Panc1 (cell line): ENCODE measurements around the gene C9orf43. TPM values are rescaled to one million over a fixed set of nuclear protein-coding genes. Genes with fewer than 3 reads are reported as not detected.
A peak's percentile ranks its signal among the peaks of the same experiment; 100 is the strongest.

Experiments used
- ATAC-seq: fragments of 200-7000 bp; cut with Tn5 transposase; 2 replicates; pipeline ENCODE4 v1.9.1; 2020; ENCODE audit warnings: mild to moderate bottlenecking, moderate library complexity
- BruUV-seq: library from RNA; stranded (reverse); fragments of 400-500 nt; replicated peaks from 2 replicates; lab custom pipeline; 2021; lab: Mats Ljungman, UMichigan
- CTCF ChIA-PET: fragments of 300-600 bp; sonication (Branson Sonifier 250); formaldehyde crosslinking; loops from one replicate; lab custom pipeline; 2022; ENCODE audit warnings: antibody characterized with exemption; lab: Charles Lee
- POLR2A ChIA-PET: fragments of 300-600 bp; sonication (Branson Sonifier 250); formaldehyde crosslinking; loops from one replicate; lab custom pipeline; 2022; ENCODE audit warnings: antibody characterized with exemption; lab: Charles Lee
- DNase-seq: peaks from one replicate; pipeline ENCODE4 v3.0.0-alpha.2; 2010; ENCODE audit warnings: low read depth, low spot score
- H3K27ac ChIP-seq: 2 replicates; pipeline ENCODE4 v1.5.1; 2011; ENCODE audit warnings: mild to moderate bottlenecking, low read length, inconsistent platforms
- H3K27me3 ChIP-seq: fragments of 200-500 bp; sonication (Bioruptor generic); 2 replicates; pipeline ENCODE4 v1.6.0; 2014; ENCODE audit warnings: low read length, inconsistent platforms; ENCODE audit not compliant: control insufficient read depth, insufficient read depth
- H3K36me3 ChIP-seq: fragments of 200-500 bp; sonication (Bioruptor generic); 2 replicates; pipeline ENCODE4 v1.5.1; 2014; ENCODE audit warnings: inconsistent platforms, mild to moderate bottlenecking, low read length, moderate library complexity; ENCODE audit not compliant: control insufficient read depth, insufficient read depth
- H3K4me1 ChIP-seq: 2 replicates; pipeline ENCODE4 v1.5.1; 2011; ENCODE audit warnings: inconsistent platforms, mild to moderate bottlenecking, low read length, moderate library complexity; ENCODE audit not compliant: control insufficient read depth, insufficient read depth
- H3K4me3 ChIP-seq, 2 experiments: 2 replicates each; pipeline ENCODE4 v1.5.1; 2011 to 2012; ENCODE audit warnings: low read depth in 2 of 2, low read length in 2 of 2, mild to moderate bottlenecking in 2 of 2, inconsistent platforms in 1 of 2, moderate library complexity in 1 of 2
- H3K9me3 ChIP-seq: fragments of 200-500 bp; sonication (Bioruptor generic); 2 replicates; pipeline ENCODE4 v1.5.1; 2014; ENCODE audit warnings: low read depth, mild to moderate bottlenecking, inconsistent platforms, low read length, moderate library complexity; ENCODE audit not compliant: control insufficient read depth, insufficient read depth
- POLR2AphosphoS5 ChIP-seq: IDR thresholded peaks from 2 replicates; pipeline ENCODE4 v1.6.1; 2012; ENCODE audit warnings: mild to moderate bottlenecking, low read depth, low read length, moderate library complexity
- SIN3A ChIP-seq: IDR thresholded peaks from 2 replicates; pipeline ENCODE4 v1.6.1; 2012; ENCODE audit warnings: low read depth, mild to moderate bottlenecking, low read length, moderate library complexity, borderline replicate concordance; ENCODE audit not compliant: insufficient read depth
- TCF7L2 ChIP-seq: IDR thresholded peaks from 2 replicates; pipeline ENCODE4 v1.6.1; 2011; ENCODE audit warnings: mild to moderate bottlenecking, low read depth, low read length, inconsistent platforms
- in situ Hi-C: cut with HindIII; loops from 2 replicates; pipeline ENCODE4 v1.10.0; 2016; ENCODE audit warnings: low sequenced_read_pairs, low pct_unique_long_range_greater_than_20kb
- intact Hi-C: fragments of 100-400 bp; cut with micrococcal nuclease; formaldehyde crosslinking; loops from one replicate; pipeline ENCODE4 v1.10.0; 2022; ENCODE audit not compliant: unreplicated experiment
- total RNA-seq: library from RNA; stranded (reverse); gene quantifications from one replicate; pipeline ENCODE4 v1.2.1, GENCODE V29; 2021; ENCODE audit not compliant: unreplicated experiment
- TF ChIP-seq, protein P1 (sequence below): fragments of 450-650 bp; IDR thresholded peaks from 2 replicates; pipeline ENCODE4 v1.5.1; 2017; ENCODE audit warnings: mild to moderate bottlenecking
- TF ChIP-seq, protein P2 (sequence below), 2 experiments: IDR thresholded peaks; 2 replicates each; pipeline ENCODE4 v1.6.1; 2011 to 2012; ENCODE audit warnings: low read depth in 2 of 2, control low read depth in 1 of 2, low read length in 1 of 2, mild to moderate bottlenecking in 1 of 2, moderate library complexity in 1 of 2; ENCODE audit not compliant: insufficient read depth in 1 of 2

C9orf43 gene
- total RNA-seq, 1 experiment from 2014 or later, result 1.2 TPM

DNA sequence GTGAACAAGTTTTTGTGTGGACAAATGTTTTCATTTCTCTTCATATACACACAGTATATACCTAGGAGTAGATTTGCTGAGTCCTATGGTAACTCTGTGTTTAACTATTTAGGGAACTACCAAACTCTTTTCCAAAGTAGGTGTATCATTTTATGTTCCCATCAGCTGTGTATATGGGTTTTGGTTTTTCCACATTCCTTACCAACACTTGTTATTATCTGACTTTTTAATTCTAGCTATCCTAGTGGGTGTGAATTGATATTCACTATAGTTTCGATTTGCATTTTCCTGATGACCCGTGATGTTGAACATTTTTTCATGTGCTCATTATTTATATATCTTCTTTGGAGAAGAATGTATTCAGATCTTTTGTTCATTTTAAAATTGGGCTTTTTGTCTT lies 56.6 kb downstream of the C9orf43 start:
- intact Hi-C loops (no loop called here), in situ Hi-C loops (no loop called here)
- DNase-seq, result no peak
- no peak for ATAC-seq
- POLR2A ChIA-PET, result interaction anchor here (0.6 kb wide), 1 partner anchor 17 kb away, joined by 10 read pairs; no protein-coding TSS in a partner anchor
- H3K36me3 ChIP-seq, result peaks cover 3% of the 10 kb centered on the region; the same call in 1 of the 2 replicates
- H3K27ac ChIP-seq, result no peak overlapping the region
- BruUV-seq, result no TSS peak
- no peaks in the 10 kb centered on the region for H3K27me3 ChIP-seq
- peaks cover 22% of the 10 kb centered on the region for H3K4me1 ChIP-seq
- H3K4me3 ChIP-seq, result no peak overlapping the region
- CTCF ChIA-PET, result no interaction called here
- TF ChIP-seq SIN3A, result no peak
- TF ChIP-seq, protein P1, sequence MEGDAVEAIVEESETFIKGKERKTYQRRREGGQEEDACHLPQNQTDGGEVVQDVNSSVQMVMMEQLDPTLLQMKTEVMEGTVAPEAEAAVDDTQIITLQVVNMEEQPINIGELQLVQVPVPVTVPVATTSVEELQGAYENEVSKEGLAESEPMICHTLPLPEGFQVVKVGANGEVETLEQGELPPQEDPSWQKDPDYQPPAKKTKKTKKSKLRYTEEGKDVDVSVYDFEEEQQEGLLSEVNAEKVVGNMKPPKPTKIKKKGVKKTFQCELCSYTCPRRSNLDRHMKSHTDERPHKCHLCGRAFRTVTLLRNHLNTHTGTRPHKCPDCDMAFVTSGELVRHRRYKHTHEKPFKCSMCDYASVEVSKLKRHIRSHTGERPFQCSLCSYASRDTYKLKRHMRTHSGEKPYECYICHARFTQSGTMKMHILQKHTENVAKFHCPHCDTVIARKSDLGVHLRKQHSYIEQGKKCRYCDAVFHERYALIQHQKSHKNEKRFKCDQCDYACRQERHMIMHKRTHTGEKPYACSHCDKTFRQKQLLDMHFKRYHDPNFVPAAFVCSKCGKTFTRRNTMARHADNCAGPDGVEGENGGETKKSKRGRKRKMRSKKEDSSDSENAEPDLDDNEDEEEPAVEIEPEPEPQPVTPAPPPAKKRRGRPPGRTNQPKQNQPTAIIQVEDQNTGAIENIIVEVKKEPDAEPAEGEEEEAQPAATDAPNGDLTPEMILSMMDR, result no peak
- TF ChIP-seq, protein P2, sequence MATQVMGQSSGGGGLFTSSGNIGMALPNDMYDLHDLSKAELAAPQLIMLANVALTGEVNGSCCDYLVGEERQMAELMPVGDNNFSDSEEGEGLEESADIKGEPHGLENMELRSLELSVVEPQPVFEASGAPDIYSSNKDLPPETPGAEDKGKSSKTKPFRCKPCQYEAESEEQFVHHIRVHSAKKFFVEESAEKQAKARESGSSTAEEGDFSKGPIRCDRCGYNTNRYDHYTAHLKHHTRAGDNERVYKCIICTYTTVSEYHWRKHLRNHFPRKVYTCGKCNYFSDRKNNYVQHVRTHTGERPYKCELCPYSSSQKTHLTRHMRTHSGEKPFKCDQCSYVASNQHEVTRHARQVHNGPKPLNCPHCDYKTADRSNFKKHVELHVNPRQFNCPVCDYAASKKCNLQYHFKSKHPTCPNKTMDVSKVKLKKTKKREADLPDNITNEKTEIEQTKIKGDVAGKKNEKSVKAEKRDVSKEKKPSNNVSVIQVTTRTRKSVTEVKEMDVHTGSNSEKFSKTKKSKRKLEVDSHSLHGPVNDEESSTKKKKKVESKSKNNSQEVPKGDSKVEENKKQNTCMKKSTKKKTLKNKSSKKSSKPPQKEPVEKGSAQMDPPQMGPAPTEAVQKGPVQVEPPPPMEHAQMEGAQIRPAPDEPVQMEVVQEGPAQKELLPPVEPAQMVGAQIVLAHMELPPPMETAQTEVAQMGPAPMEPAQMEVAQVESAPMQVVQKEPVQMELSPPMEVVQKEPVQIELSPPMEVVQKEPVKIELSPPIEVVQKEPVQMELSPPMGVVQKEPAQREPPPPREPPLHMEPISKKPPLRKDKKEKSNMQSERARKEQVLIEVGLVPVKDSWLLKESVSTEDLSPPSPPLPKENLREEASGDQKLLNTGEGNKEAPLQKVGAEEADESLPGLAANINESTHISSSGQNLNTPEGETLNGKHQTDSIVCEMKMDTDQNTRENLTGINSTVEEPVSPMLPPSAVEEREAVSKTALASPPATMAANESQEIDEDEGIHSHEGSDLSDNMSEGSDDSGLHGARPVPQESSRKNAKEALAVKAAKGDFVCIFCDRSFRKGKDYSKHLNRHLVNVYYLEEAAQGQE (IDR thresholded peaks at IDR 0.05; ENCODE audit: insufficient read depth in 1 of 2, low read depth in 2 of 2, low read length in 1 of 2), result no peak
- no peaks in the 10 kb centered on the region for H3K9me3 ChIP-seq

DNA sequence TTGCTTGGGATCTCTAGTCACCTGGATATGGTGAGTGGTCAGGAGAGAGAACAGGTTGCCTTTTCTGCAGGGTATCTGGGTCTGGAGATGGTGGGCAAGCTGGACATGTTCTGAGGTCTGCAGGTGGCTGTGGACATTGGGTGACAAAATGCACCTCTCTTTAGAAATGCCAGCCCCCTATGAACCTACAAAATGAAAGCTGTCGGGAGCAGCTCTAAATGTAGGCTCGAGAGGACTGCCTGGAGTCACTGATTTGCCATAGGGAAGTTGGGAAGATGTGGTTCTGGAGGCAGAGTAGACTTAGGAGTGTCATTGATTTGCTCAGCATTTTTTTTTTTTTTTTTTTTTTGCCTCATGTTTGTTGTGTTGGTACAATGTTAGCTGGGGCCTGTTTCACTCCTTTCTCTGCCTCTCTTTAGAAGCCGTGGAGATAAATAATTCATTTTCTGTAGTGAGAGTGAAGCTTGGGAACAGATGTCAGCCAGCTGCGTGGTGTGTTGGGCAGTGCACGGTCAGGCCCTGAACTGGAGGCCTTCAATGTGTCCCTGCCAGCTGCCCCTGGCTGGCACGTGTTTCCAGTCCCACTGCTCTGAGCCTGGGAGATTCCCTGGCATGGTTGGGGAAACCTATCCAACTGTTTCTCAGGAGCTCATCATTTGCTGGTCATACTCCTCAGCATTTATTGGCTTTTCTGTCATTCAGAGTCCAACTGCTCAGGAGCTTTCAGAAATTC lies 58.3 kb downstream of the C9orf43 start:
- ATAC-seq, result 0 out of 2 replicates have a peak, but pooled peaks have one; percentile 29
- no peaks in the 10 kb centered on the region for H3K9me3 ChIP-seq
- no peak for DNase-seq
- CTCF ChIA-PET, result interaction anchor here (0.6 kb wide), 2 partner anchors 156 to 186 kb away, joined by 8 to 9 read pairs; no protein-coding TSS in a partner anchor
- H3K27ac ChIP-seq, result peak overlapping the region; percentile 14; the same call in 1 of the 2 replicates
- H3K27me3 ChIP-seq, result no peaks in the 10 kb centered on the region
- H3K36me3 ChIP-seq, result peaks cover 3% of the 10 kb centered on the region; the same call in 1 of the 2 replicates
- H3K4me3 ChIP-seq, result no peak overlapping the region
- H3K4me1 ChIP-seq, result peaks cover 19% of the 10 kb centered on the region
- in situ Hi-C loops (no loop called here), intact Hi-C loops (no loop called here)
- POLR2A ChIA-PET, result no interaction called here
- BruUV-seq, result no TSS peak
- TF ChIP-seq SIN3A, result no peak
- no peak for TF ChIP-seq TCF7L2
- TF ChIP-seq POLR2AphosphoS5, result no peak
- TF ChIP-seq, protein P2 (IDR thresholded peaks at IDR 0.05; ENCODE audit: insufficient read depth in 1 of 2, low read depth in 2 of 2, low read length in 1 of 2), result no peak
- TF ChIP-seq, protein P1, result no peak
